H1 (cell line): ENCODE measurements around the gene NAPA. TPM values are rescaled to one million over a fixed set of nuclear protein-coding genes. Genes with fewer than 3 reads are reported as not detected.

Experiments
- CTCF ChIA-PET: fragments of 300-600 bp; sonication (Branson Sonifier 250); formaldehyde crosslinking; loops from one replicate; lab custom pipeline; 2021; ENCODE audit not compliant: partially characterized antibody; lab: Charles Lee
- POLR2A ChIA-PET: fragments of 300-600 bp; sonication (Branson Sonifier 250); formaldehyde crosslinking; loops from one replicate; lab custom pipeline; 2021; ENCODE audit warnings: inconsistent platforms; ENCODE audit not compliant: partially characterized antibody; lab: Charles Lee
- DNase-seq, 2 experiments: peaks; one replicate each; pipeline versions ENCODE4 v3.0.0 to v3.0.0-alpha.2; 2010 to 2022; ENCODE audit warnings: low spot score in 2 of 2, low read depth in 1 of 2, mixed read lengths in 1 of 2
- FAIRE-seq: peaks from 2 replicates; lab custom pipeline; 2011; peaks lifted over from hg19 to GRCh38; lab: Jason Lieb, UNC
- H2AFZ ChIP-seq: 2 replicates; pipeline ENCODE4 v1.8.1; 2012; ENCODE audit warnings: low read length, inconsistent platforms
- H2AK5ac ChIP-seq: 2 replicates; pipeline ENCODE4 v1.6.1; 2013; ENCODE audit warnings: low read depth, low read length
- H2BK120ac ChIP-seq: replicated peaks from 2 replicates; pipeline ENCODE3; 2013; ENCODE audit warnings: low read depth, low read length, inconsistent platforms
- H2BK12ac ChIP-seq: 2 replicates; pipeline ENCODE4 v1.6.1; 2013; ENCODE audit warnings: low read depth, low read length
- H2BK15ac ChIP-seq: 2 replicates; pipeline ENCODE4 v1.6.1; 2013; ENCODE audit warnings: low read length
- H2BK20ac ChIP-seq: 2 replicates; pipeline ENCODE4 v1.6.1; 2013; ENCODE audit warnings: low read length
- H2BK5ac ChIP-seq: 2 replicates; pipeline ENCODE4 v1.6.1; 2013; ENCODE audit warnings: low read depth, low read length
- H3K14ac ChIP-seq: 2 replicates; pipeline ENCODE4 v1.6.1; 2013; ENCODE audit warnings: inconsistent platforms; ENCODE audit not compliant: insufficient read length
- H3K18ac ChIP-seq: 2 replicates; pipeline ENCODE4 v1.6.1; 2013; ENCODE audit warnings: low read length; ENCODE audit errors: extremely low read depth
- H3K23ac ChIP-seq: 2 replicates; pipeline ENCODE4 v1.6.1; 2013; ENCODE audit warnings: inconsistent platforms; ENCODE audit not compliant: insufficient read length
- H3K23me2 ChIP-seq: 2 replicates; pipeline ENCODE4 v1.6.1; 2013; ENCODE audit warnings: low read depth, low read length
- H3K27ac ChIP-seq: 2 replicates; pipeline ENCODE4 v1.6.1; 2011; ENCODE audit warnings: low read depth, low read length, inconsistent platforms
- H3K27me3 ChIP-seq, 4 experiments: replicated peaks in 1 of 4; 1 replicate in 1 of 4; 2 replicates in 3 of 4; pipeline versions ENCODE4 v1.6.1 to v1.8.1; 2011 to 2013; ENCODE audit warnings: low read length in 3 of 4, mild to moderate bottlenecking in 3 of 4, inconsistent platforms in 2 of 4, mixed read lengths in 2 of 4, moderate library complexity in 1 of 4; ENCODE audit not compliant: control insufficient read depth in 3 of 4, insufficient read depth in 3 of 4; ENCODE audit errors: extremely low read depth in 1 of 4
- H3K36me3 ChIP-seq, 4 experiments: 2 replicates each; pipeline versions ENCODE4 v1.6.1 to v1.8.1; 2011 to 2013; ENCODE audit warnings: mild to moderate bottlenecking in 4 of 4, low read length in 3 of 4, moderate library complexity in 2 of 4, control low read depth in 1 of 4, inconsistent platforms in 1 of 4; ENCODE audit not compliant: insufficient read depth in 4 of 4, control insufficient read depth in 2 of 4
- H3K4ac ChIP-seq: replicated peaks from 2 replicates; pipeline ENCODE3; 2013; ENCODE audit warnings: low read length, low read depth, mixed read lengths, inconsistent platforms; ENCODE audit not compliant: insufficient read length
- H3K4me1 ChIP-seq, 4 experiments: replicated peaks in 1 of 4; 1 replicate in 1 of 4; 2 replicates in 3 of 4; pipeline versions ENCODE4 v1.6.1 to v1.8.1; 2011 to 2013; ENCODE audit warnings: low read length in 3 of 4, inconsistent platforms in 2 of 4, mixed read lengths in 1 of 4; ENCODE audit not compliant: insufficient read depth in 4 of 4, control insufficient read depth in 3 of 4
- H3K4me2 ChIP-seq, 2 experiments: 2 replicates each; pipeline versions ENCODE4 v1.6.1 to v1.8.1; 2011 to 2013; ENCODE audit warnings: low read depth in 2 of 2, low read length in 2 of 2, control low read depth in 1 of 2, inconsistent platforms in 1 of 2, mild to moderate bottlenecking in 1 of 2; ENCODE audit not compliant: insufficient read depth in 1 of 2
- H3K4me3 ChIP-seq, 4 experiments: fragments of 200-600, 300-600 bp in 1 of 4; sonication (generic), shearing (Covaris generic), sonication (Bioruptor Twin) in 1 of 4; 2 replicates each; pipeline versions ENCODE4 v1.5.1 to v1.8.1; 2011 to 2016; ENCODE audit warnings: low read length in 4 of 4, low read depth in 3 of 4, control low read depth in 2 of 4, inconsistent platforms in 2 of 4, mild to moderate bottlenecking in 2 of 4, mixed read lengths in 1 of 4, moderate library complexity in 1 of 4; ENCODE audit not compliant: insufficient read depth in 2 of 4; ENCODE audit errors: extremely low read depth in 1 of 4
- H3K56ac ChIP-seq: replicated peaks from 2 replicates; pipeline ENCODE3; 2013; ENCODE audit warnings: low read depth, mild to moderate bottlenecking, mixed read lengths, low read length, inconsistent platforms; ENCODE audit not compliant: insufficient read length
- H3K79me1 ChIP-seq: 2 replicates; pipeline ENCODE4 v1.6.1; 2013; ENCODE audit warnings: low read depth, low read length, control low read depth
- H3K79me2 ChIP-seq, 2 experiments: 2 replicates each; pipeline versions ENCODE4 v1.6.1 to v1.8.1; 2012 to 2013; ENCODE audit warnings: low read length in 2 of 2, mild to moderate bottlenecking in 2 of 2, inconsistent platforms in 1 of 2; ENCODE audit not compliant: insufficient read depth in 2 of 2, control insufficient read depth in 1 of 2
- H3K9ac ChIP-seq, 4 experiments: replicated peaks in 1 of 4; 1 replicate in 1 of 4; 2 replicates in 3 of 4; pipeline versions ENCODE4 v1.6.1 to v1.8.1; 2011 to 2013; ENCODE audit warnings: low read depth in 3 of 4, low read length in 3 of 4, control low read depth in 2 of 4, mild to moderate bottlenecking in 2 of 4, moderate library complexity in 2 of 4, inconsistent platforms in 1 of 4; ENCODE audit errors: extremely low read depth in 1 of 4
- H3K9me3 ChIP-seq, 2 experiments: 2 replicates each; pipeline versions ENCODE4 v1.6.1 to v1.8.1; 2012 to 2013; ENCODE audit warnings: mild to moderate bottlenecking in 2 of 2, moderate library complexity in 2 of 2, control low read depth in 1 of 2, inconsistent platforms in 1 of 2, low read depth in 1 of 2, low read length in 1 of 2, mixed read lengths in 1 of 2; ENCODE audit not compliant: insufficient read depth in 2 of 2
- H4K20me1 ChIP-seq, 2 experiments: replicated peaks in 1 of 2; 2 replicates each; pipeline versions ENCODE3 to v1.8.1; 2011 to 2013; ENCODE audit warnings: inconsistent platforms in 2 of 2, low read length in 2 of 2, mild to moderate bottlenecking in 1 of 2; ENCODE audit not compliant: insufficient read depth in 2 of 2, control insufficient read depth in 1 of 2
- H4K5ac ChIP-seq: 2 replicates; pipeline ENCODE4 v1.6.1; 2013; ENCODE audit warnings: low read length, low read depth, mixed read lengths, inconsistent platforms; ENCODE audit not compliant: insufficient read length
- H4K8ac ChIP-seq: 2 replicates; pipeline ENCODE4 v1.8.0; 2013; ENCODE audit warnings: mild to moderate bottlenecking, moderate library complexity, low read length, inconsistent platforms; ENCODE audit not compliant: insufficient read depth; ENCODE audit errors: extremely low read depth
- H4K91ac ChIP-seq: replicated peaks from 2 replicates; pipeline ENCODE3; 2013; ENCODE audit warnings: low read length, mixed read lengths, inconsistent platforms; ENCODE audit not compliant: insufficient read length
- ATF3 ChIP-seq: IDR thresholded peaks from 2 replicates; pipeline ENCODE4 v1.6.1; 2011; ENCODE audit warnings: low read depth, mild to moderate bottlenecking, low read length; ENCODE audit not compliant: insufficient read depth
- CTCF ChIP-seq, 3 experiments: IDR thresholded peaks; 1 replicate in 2 of 3; 2 replicates in 1 of 3; pipeline versions ENCODE4 v1.5.1 to v1.6.1; 2011; ENCODE audit warnings: low read length in 3 of 3, mild to moderate bottlenecking in 3 of 3, inconsistent platforms in 2 of 3, low read depth in 1 of 3, moderate library complexity in 1 of 3; ENCODE audit not compliant: insufficient read depth in 1 of 3; ENCODE audit errors: control extremely low read depth in 1 of 3
- EP300 ChIP-seq, 2 experiments: IDR thresholded peaks; 1 replicate in 1 of 2; 2 replicates in 1 of 2; pipeline ENCODE4 v1.6.1; 2011 to 2012; ENCODE audit warnings: low read depth in 2 of 2, low read length in 2 of 2, mild to moderate bottlenecking in 2 of 2, borderline replicate concordance in 1 of 2, inconsistent platforms in 1 of 2, moderate library complexity in 1 of 2
- GABPA ChIP-seq: IDR thresholded peaks from 2 replicates; pipeline ENCODE4 v1.6.1; 2011; ENCODE audit warnings: mild to moderate bottlenecking, low read length, moderate library complexity, borderline replicate concordance; ENCODE audit not compliant: insufficient read depth
- POLR2AphosphoS5 ChIP-seq: IDR thresholded peaks from 2 replicates; pipeline ENCODE4 v1.6.1; 2011; ENCODE audit warnings: low read depth, low read length
- SIRT6 ChIP-seq: IDR thresholded peaks from one replicate; pipeline ENCODE4 v1.7.1; 2012; ENCODE audit warnings: low read length, inconsistent platforms
- SP4 ChIP-seq: IDR thresholded peaks from 2 replicates; pipeline ENCODE4 v1.6.1; 2012; ENCODE audit warnings: low read length, inconsistent platforms
- SUZ12 ChIP-seq: fragments of 200-600 bp; sonication (generic); IDR thresholded peaks from 2 replicates; pipeline ENCODE4 v1.6.1; 2012; ENCODE audit warnings: mild to moderate bottlenecking, inconsistent platforms, low read length, moderate library complexity, mixed read lengths
- WGBS, 2 experiments: shearing (Covaris generic) in 1 of 2; methylation state at CpG; one replicate each; pipeline versions ENCODE4 v1.1.6 to v1.1.7; 2013 to 2015; ENCODE audit warnings: low lambda C conversion rate in 2 of 2, mixed read lengths in 2 of 2, inconsistent platforms in 1 of 2, low coverage in 1 of 2, missing lambda C conversion rate in 1 of 2; ENCODE audit not compliant: insufficient replicate concordance in 2 of 2, insufficient coverage in 1 of 2, insufficient read length in 1 of 2; ENCODE audit errors: extremely low coverage in 1 of 2, missing lambda C conversion rate in 1 of 2; 5-methylcytosine and 5-hydroxymethylcytosine counted together
- polyA plus RNA-seq, 7 experiments: library from polyadenylated mRNA; depleted of rRNA in 3 of 7; stranded (reverse) in 5 of 7; unstranded in 2 of 7; fragments of >200 nt in 5 of 7; fragments of 200-250 nt in 2 of 7; gene quantifications; 1 replicate in 5 of 7; 2 replicates in 1 of 7; 4 replicates in 1 of 7; pipeline versions ENCODE4 v1.2.1 to v1.2.3, GENCODE V29; 2011 to 2013; ENCODE audit warnings: missing spikeins in 2 of 7, mixed read lengths in 2 of 7
- total RNA-seq: library from RNA; stranded (reverse); fragmentation: NEBNext Ultra II Directional; extraction: Animal tissue kit (Norgen Biotek cat#: 25700); gene quantifications from 2 replicates; pipeline ENCODE4 v1.2.1, GENCODE V29; 2021

The NAPA gene
- total and polyA plus RNA-seq, 2 of the 8 experiments (the other 6 are each of a cell fraction or from before 2014, with no cell fraction given), result 58.5 to 78.2 TPM

GRCh38 chr19:47521473-47522180, 6.8 kb upstream of the NAPA start:
- H2BK12ac ChIP-seq, result no peak overlapping the region
- ChIA-PET POLR2A (interaction anchor here (1.0 to 1.4 kb wide), 4 partner anchors 11 to 74 kb away, joined by 3 to 4 read pairs (median 3); no protein-coding TSS in a partner anchor), CTCF (interaction anchor here (0.9 to 4.5 kb wide), 20 partner anchors 11 to 186 kb away, joined by 3 to 37 read pairs (median 3); partner anchors contain the start of gene KPTN)
- WGBS, 2 experiments, result 85% methylated on average over 19 of the region's 20 CpGs; no CpG with 5 or more reads in 1 of the 2 experiments
- H3K56ac ChIP-seq, result no peak overlapping the region
- H3K36me3 ChIP-seq, result 0 out of 8 replicates have a peak, but pooled peaks cover 0 to 2% (median 0%) of the 10 kb centered on the region in 4 experiments
- no peak overlapping the region for H2AK5ac ChIP-seq
- H3K14ac ChIP-seq, result no peak overlapping the region
- no peak overlapping the region for H3K18ac ChIP-seq
- H3K4me3 ChIP-seq, result no peak overlapping the region
- no peak overlapping the region for H3K4me2 ChIP-seq
- peaks cover 0 to 5% (median 2%) of the 10 kb centered on the region in 4 experiments; a peak in 4 of 7 replicates for H3K4me1 ChIP-seq
- no peak for FAIRE-seq
- H3K9ac ChIP-seq, result no peak overlapping the region; a peak in 1 of 7 replicates
- no peak overlapping the region for H2BK15ac ChIP-seq
- H3K9me3 ChIP-seq, result no peaks in the 10 kb centered on the region
- 0 out of 2 replicates have a peak, but pooled peaks cover 2% of the 10 kb centered on the region for H3K23me2 ChIP-seq
- H3K79me1 ChIP-seq, result 0 out of 2 replicates have a peak, but pooled peaks cover 2% of the 10 kb centered on the region
- H3K4ac ChIP-seq, result no peak overlapping the region
- no peak overlapping the region for H4K5ac ChIP-seq
- H3K23ac ChIP-seq, result no peak overlapping the region
- H2AFZ ChIP-seq, result peak overlapping the region; percentile 54; the same call in 1 of the 2 replicates
- no peaks in the 10 kb centered on the region for H3K27me3 ChIP-seq
- peak overlapping the region; percentile 82 for H4K8ac ChIP-seq
- no peak for DNase-seq
- no peak overlapping the region for H3K27ac ChIP-seq
- no peaks in the 10 kb centered on the region for H3K79me2 ChIP-seq
- H4K20me1 ChIP-seq, result no peaks in the 10 kb centered on the region
- H2BK20ac ChIP-seq, result no peak overlapping the region
- H2BK5ac ChIP-seq, result no peak overlapping the region
- no peak overlapping the region for H2BK120ac ChIP-seq
- H4K91ac ChIP-seq, result no peak overlapping the region
- TF ChIP-seq CTCF (IDR thresholded peaks at IDR 0.05; ENCODE audit: control extremely low read depth in 1 of 3, insufficient read depth in 1 of 3, low read depth in 1 of 3, low read length in 3 of 3), result no peak; a peak in 1 of 4 replicates
- TF ChIP-seq GABPA, result no peak
- no peak for TF ChIP-seq SUZ12
- no peak for TF ChIP-seq EP300 (IDR thresholded peaks at IDR 0.05; ENCODE audit: borderline replicate concordance in 1 of 2, low read depth in 2 of 2, low read length in 2 of 2)
- TF ChIP-seq SIRT6, result no peak
- TF ChIP-seq ATF3, result no peak
- no peak for TF ChIP-seq POLR2AphosphoS5
- no peak for TF ChIP-seq SP4
